Activated T-helper 1 cell treated with Interleukin-2 at 50 U/mL for 16 hours (primary cell): Measurements from ENCODE around the gene ZDHHC15.
"Not testable (repeated sequence)": the region's sequence is repeated elsewhere in the genome, so short reads cannot be mapped to it uniquely, and the experiment has no call there.

Experiments used
- DNase-seq: peaks from one replicate; pipeline ENCODE4 v3.0.0-alpha.2; 2020; ENCODE audit warnings: low read depth

Gene ZDHHC15, protein sequence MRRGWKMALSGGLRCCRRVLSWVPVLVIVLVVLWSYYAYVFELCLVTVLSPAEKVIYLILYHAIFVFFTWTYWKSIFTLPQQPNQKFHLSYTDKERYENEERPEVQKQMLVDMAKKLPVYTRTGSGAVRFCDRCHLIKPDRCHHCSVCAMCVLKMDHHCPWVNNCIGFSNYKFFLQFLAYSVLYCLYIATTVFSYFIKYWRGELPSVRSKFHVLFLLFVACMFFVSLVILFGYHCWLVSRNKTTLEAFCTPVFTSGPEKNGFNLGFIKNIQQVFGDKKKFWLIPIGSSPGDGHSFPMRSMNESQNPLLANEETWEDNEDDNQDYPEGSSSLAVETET

GRCh38 chrX:75522565-75523431 lies at the start of gene ZDHHC15:
ZDHHC15 (minus strand) TSS chrX:75523037; CDS start chrX:75523024, 13 bp downstream.
- DNase-seq, result peak; percentile 17

- not testable (repeated sequence) for DNase-seq
Measured at GRCh38 chrX:75560544-75560943, 37.7 kb upstream of the ZDHHC15 start.

GRCh38 chrX:75547783-75548182 lies 24.9 kb upstream of the ZDHHC15 start:
- DNase-seq, result no peak

DNA sequence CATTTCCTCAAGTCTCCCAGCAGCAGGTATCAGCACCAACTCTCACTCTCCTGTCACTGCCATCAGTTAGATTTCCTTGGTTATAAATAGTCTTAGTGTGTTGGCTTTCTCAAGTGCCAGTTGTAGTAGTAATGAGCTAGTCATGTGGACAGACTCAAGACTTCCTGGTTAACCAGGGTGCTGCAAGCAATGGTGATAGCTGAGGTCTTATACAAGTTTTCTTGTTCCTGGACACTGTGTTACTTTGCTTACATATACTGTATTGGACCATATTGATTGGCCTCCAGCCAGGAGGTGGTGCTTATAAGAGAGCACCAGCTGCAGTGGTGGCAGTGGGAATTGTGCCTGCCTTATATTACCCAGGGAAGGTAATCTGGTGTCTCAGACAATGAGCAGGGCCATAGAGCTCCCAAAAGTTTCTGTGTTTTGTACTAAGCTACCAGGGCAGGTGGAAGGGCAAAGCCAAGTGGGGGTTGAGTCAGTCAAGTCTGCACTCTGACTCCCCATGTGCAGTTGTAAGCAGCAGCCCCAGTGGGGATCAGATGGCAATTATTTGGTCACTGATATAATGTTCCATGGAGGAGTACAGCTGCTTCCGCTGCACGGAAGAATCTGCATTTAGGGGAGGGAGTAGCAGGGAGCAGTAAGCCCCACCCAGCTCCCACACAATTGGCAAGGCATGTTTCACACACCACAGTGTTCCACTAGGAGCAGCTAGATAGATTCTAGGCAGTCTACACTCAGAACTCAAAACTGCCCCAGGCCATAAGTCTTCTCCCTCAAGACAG lies 24.1 kb upstream of the ZDHHC15 start:
- no peak for DNase-seq

DNA sequence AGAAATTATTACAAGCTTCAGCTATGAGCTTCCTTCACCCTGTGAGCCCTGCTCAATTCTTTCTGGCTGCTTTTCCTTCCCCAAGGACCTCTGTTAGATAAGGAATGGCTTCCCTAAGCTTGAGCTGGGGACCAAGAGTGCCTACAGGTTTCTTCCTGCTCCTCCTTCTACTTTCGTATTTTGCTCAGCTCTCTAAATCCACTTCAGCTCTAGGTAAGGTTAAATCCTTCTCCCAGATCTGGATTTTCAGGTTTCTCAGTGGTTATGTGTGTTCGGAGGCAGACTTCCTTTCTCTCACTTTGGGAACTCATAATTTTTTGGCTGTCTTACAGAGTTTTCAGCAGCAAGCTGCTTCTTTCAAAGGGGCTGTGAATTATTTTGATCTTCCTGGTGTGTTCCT lies 21.9 kb upstream of the ZDHHC15 start:
- no peak for DNase-seq

DNA sequence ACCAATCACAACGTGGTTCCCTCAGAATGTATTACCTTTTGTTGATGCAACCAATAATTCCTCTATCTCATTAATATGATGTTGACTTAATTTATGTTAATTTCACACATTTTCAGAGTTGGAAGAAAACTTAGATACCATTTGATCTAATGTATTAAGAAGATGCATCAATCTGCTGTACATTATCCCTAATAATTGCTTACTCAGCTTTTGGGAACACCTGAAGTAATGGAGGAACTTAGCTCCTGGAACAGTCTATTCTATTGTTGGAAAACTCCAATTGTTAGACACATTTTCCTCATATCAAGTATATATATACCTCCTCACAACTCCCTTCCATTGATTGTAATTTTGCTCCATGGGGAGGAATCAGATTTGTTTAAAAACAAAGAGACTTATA lies 38.9 kb downstream of the ZDHHC15 start:
- DNase-seq, result no peak

DNA sequence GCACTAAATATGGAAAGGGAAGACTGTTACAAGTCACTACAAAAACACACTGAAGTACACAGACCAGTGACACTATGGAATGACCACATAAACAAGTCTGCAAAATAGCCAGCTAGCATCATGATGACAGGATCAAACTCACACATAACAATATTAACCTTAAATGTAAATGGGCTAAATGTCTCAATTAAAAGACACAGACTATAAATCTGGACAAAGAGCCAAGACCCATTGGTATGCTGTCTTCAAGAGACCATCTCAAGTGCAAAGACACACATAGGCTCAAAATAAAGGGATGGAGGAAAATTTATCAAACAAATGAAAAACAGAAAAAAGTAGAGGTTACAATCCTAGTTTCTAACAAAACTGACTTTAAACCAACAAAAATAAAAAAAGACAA lies 61.1 kb downstream of the ZDHHC15 start:
- not testable (repeated sequence) for DNase-seq

GRCh38 chrX:75421688-75422230 lies 101.1 kb downstream of the ZDHHC15 start:
- no peak for DNase-seq

DNA sequence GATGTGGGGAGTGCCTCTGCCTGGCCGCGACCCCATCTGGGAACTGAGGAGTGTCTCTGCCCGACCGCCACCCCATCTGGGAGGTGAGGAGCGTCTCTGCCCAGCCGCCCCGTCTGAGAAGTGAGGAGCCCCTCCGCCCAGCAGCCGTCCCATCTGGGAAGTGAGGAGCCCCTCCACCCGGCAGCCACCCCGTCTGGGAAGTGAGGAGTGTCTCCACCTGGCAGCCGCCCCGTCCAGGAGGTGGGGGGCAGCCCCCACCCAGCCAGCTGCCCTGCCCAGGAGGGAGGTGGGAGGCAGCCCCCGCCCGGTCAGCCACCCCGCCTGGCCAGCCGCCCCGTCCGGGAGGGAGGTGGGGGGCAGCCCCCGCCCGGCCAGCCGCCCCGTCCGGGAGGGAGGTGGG lies 115.7 kb downstream of the ZDHHC15 start:
- not testable (repeated sequence) for DNase-seq

- no peak for DNase-seq
Measured at GRCh38 chrX:75390470-75390869, 132.4 kb downstream of the ZDHHC15 start.

DNA sequence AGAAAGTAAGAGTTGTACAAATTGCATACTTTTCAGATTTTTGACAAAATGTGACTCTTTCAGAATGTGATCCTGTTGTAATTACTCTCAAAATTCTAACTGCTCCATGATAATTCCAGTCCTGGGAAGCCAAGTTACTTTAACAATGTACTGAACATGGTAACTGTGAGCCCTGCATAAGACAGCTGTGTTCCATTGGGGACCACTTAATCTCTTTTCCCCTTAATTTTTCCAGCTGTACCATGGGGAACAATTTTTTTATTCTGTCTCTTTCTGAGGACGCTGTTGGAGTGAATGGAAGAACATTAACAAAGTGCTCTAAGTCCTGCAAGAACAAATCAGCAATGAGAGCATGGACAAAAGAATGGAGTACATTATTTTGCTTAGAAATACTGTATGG lies 153.1 kb downstream of the ZDHHC15 start:
- no peak for DNase-seq

- no peak for DNase-seq
Measured at GRCh38 chrX:75366861-75367260, 156.0 kb downstream of the ZDHHC15 start.

GRCh38 chrX:75365243-75365975 lies 157.4 kb downstream of the ZDHHC15 start:
- no peak for DNase-seq

GRCh38 chrX:75361788-75362187 lies 161.0 kb downstream of the ZDHHC15 start:
- DNase-seq, result no peak

- not testable (repeated sequence) for DNase-seq
Measured at GRCh38 chrX:75348601-75349000, 174.2 kb downstream of the ZDHHC15 start.

- DNase-seq, result no peak
Measured at GRCh38 chrX:75337525-75337924, 185.3 kb downstream of the ZDHHC15 start.

DNA sequence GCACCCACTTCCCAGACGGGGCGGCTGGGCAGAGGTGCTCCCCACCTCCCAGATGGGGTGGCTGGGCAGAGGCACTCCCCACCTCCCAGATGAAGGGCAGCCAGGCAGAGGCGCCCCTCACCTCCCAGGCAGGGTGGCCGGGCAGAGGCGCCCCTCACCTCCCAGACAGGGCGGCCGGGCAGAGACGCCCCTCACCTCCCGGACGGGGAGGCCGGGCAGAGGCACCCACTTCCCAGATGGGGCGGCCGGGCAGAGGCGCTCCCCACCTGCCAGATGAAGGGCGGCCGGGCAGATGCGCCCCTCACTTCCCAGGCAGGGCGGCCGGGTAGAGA lies 187.7 kb downstream of the ZDHHC15 start:
- no peak for DNase-seq

- not testable (repeated sequence) for DNase-seq
Measured at GRCh38 chrX:75334407-75335126, 188.3 kb downstream of the ZDHHC15 start.

DNA sequence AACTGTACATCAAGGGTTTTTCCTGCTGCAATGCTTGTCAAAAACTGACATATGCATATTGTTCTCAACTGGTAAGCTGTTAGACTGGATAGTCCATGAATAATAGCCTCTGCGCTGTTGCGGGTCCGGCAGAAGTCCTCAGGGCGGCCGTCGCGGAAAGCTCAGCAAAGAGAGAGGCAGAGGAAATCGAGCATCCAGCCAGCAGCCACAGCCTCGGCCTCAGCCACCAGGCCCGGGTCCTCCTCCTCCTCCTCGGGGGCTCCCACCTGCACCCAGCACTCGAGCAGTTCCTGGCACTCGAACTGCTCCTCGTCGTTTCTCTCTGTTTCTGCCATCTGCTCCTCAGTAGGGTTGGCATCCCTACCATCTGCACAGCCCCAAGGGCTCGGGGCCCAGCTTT lies 195.2 kb downstream of the ZDHHC15 start:
- DNase-seq, result no peak
